ENCODE data around the gene C19orf25. TPM values are rescaled to one million over a fixed set of nuclear protein-coding genes. Genes with fewer than 3 reads are reported as not detected.

C19orf25 gene
- total and polyA plus RNA-seq, 9 of the 15 experiments (the other 6 are each of a cell fraction or from before 2014, with no cell fraction given): 0.79 to 96.0 (median 36.1) TPM

GRCh38 chr19:1467215-1467489 is 11.9 kb downstream of the C19orf25 start:
- Histone ChIP-seq H3K27ac (ENCODE audit: extremely low read depth, low read depth, low read length) (no peak overlapping the region), H3K9me3 (replicated peaks; ENCODE audit: control insufficient read depth, insufficient read depth, low read depth, low read length) (no peaks in the 10 kb centered on the region), H3K36me3 (ENCODE audit: control insufficient read depth, insufficient read depth, low read length) (no peaks in the 10 kb centered on the region), H4K20me1 (replicated peaks; ENCODE audit: control insufficient read depth, insufficient read depth, low read length) (peaks cover 12% of the 10 kb centered on the region), H3K4me1 (replicated peaks in 1 of 2; ENCODE audit: control insufficient read depth in 2 of 2, insufficient read depth in 2 of 2, low read length in 2 of 2) (peaks cover 6 to 58% of the 10 kb centered on the region in 2 experiments; a peak in 4 of 5 replicates), H3K4me3 (no peak overlapping the region), H3K9me1 (ENCODE audit: control insufficient read depth, insufficient read depth, low read length) (no peaks in the 10 kb centered on the region), H2AFZ (ENCODE audit: low read depth, low read length) (no peak overlapping the region), H3K79me2 (ENCODE audit: control insufficient read depth, insufficient read depth, low read length) (peaks cover 16% of the 10 kb centered on the region), H3K9ac (ENCODE audit: insufficient read depth in 1 of 2, low read depth in 2 of 2, low read length in 2 of 2) (no peak overlapping the region), H3K27me3 (ENCODE audit: control insufficient read depth in 2 of 2, insufficient read depth in 2 of 2, low read length in 2 of 2) (no peaks in the 10 kb centered on the region), H3K4me2 (ENCODE audit: insufficient read depth, low read length) (no peak overlapping the region)
- in situ Hi-C loops (cut with MboI) (no loop called here), intact Hi-C loops (cut with micrococcal nuclease) (no loop called here)
- CTCF ChIA-PET (ENCODE audit: low intra/inter-chr PET ratio): no interaction called here
- BruUV-seq (replicated peaks): no TSS peak
- WGBS (ENCODE audit: insufficient coverage, low coverage, missing lambda C conversion rate): 93% methylated on average over 3 of the region's 36 CpGs
- TF ChIP-seq POLR2G (IDR thresholded peaks at IDR 0.05; ENCODE audit: low read depth, low read length) (peak; percentile 19; the same call in 1 of the 2 replicates), HNRNPL (IDR thresholded peaks at IDR 0.05; ENCODE audit: low read depth, low read length) (0 out of 2 replicates have a peak, but pooled peaks have one; percentile 35), CHD4 (IDR thresholded peaks at IDR 0.05; ENCODE audit: insufficient read depth, insufficient replicate concordance, low read depth, low read length, poor library complexity, severe bottlenecking) (no peak), RBFOX2 (IDR thresholded peaks at IDR 0.05; ENCODE audit: low read depth, low read length) (0 out of 2 replicates have a peak, but pooled peaks have one; percentile 11), ARID1B (IDR thresholded peaks at IDR 0.05) (no peak)
- DNase-seq (ENCODE audit: extremely low read depth in 1 of 4, low spot score in 3 of 4) (no peak), ATAC-seq (no peak), FAIRE-seq (no peak)
- POLR2A ChIA-PET: interaction anchor here (0.7 to 1.2 kb wide), 3 partner anchors 10 to 201 kb away, joined by 3 to 8 read pairs (median 4); no protein-coding TSS in a partner anchor

Measured in K562 (cell line).